Keratinocyte (primary cell): ENCODE data around the gene CASK. TPM values are rescaled to one million over a fixed set of nuclear protein-coding genes. Genes with fewer than 3 reads are reported as not detected.

ENCODE experiments used
- DNase-seq: peaks from one replicate; pipeline ENCODE4 v3.0.0-alpha.2; 2011; ENCODE audit warnings: low read depth, missing footprints, low spot score
- FAIRE-seq: peaks from 2 replicates; lab custom pipeline; 2011; peaks lifted over from hg19 to GRCh38; lab: Jason Lieb, UNC
- H2AFZ ChIP-seq: 2 replicates; pipeline ENCODE4 v1.6.0; 2012; ENCODE audit warnings: low read length, control low read depth, inconsistent platforms; ENCODE audit not compliant: control insufficient read depth
- H3K27ac ChIP-seq: 2 replicates; pipeline ENCODE4 v1.5.1; 2011; ENCODE audit warnings: low read length; ENCODE audit not compliant: control insufficient read depth, insufficient read depth
- H3K27me3 ChIP-seq: 3 replicates; pipeline ENCODE4 v1.6.0; 2011; ENCODE audit warnings: low read length; ENCODE audit not compliant: control insufficient read depth, insufficient read depth; ENCODE audit errors: extremely low read depth
- H3K36me3 ChIP-seq, 2 experiments: 2 replicates in 1 of 2; 3 replicates in 1 of 2; pipeline ENCODE4 v1.5.1; 2011; ENCODE audit warnings: low read length in 2 of 2, mild to moderate bottlenecking in 1 of 2; ENCODE audit not compliant: control insufficient read depth in 2 of 2, insufficient read depth in 2 of 2; ENCODE audit errors: extremely low read depth in 1 of 2
- H3K4me1 ChIP-seq: 3 replicates; pipeline ENCODE4 v1.5.1; 2011; ENCODE audit warnings: low read length; ENCODE audit not compliant: control insufficient read depth, insufficient read depth; ENCODE audit errors: extremely low read depth
- H3K4me2 ChIP-seq: 3 replicates; pipeline ENCODE4 v1.6.0; 2011; ENCODE audit warnings: low read depth, low read length; ENCODE audit not compliant: control insufficient read depth, insufficient read depth; ENCODE audit errors: extremely low read depth
- H3K4me3 ChIP-seq, 3 experiments: fragments of 200-600 bp in 1 of 3; sonication (generic) in 1 of 3; 2 replicates in 2 of 3; 3 replicates in 1 of 3; pipeline ENCODE4 v1.5.1; 2011 to 2016; ENCODE audit warnings: low read length in 3 of 3, mild to moderate bottlenecking in 3 of 3, control low read depth in 2 of 3, inconsistent platforms in 1 of 3, low read depth in 1 of 3, mixed read lengths in 1 of 3, mixed run types in 1 of 3, moderate library complexity in 1 of 3; ENCODE audit not compliant: control insufficient read depth in 2 of 3, insufficient read depth in 2 of 3; ENCODE audit errors: extremely low read depth in 1 of 3
- H3K79me2 ChIP-seq: 2 replicates; pipeline ENCODE4 v1.6.0; 2012; ENCODE audit warnings: low read length; ENCODE audit not compliant: control insufficient read depth, insufficient read depth
- H3K9ac ChIP-seq: 3 replicates; pipeline ENCODE4 v1.6.0; 2011; ENCODE audit warnings: low read length; ENCODE audit not compliant: control insufficient read depth, insufficient read depth; ENCODE audit errors: extremely low read depth
- H3K9me1 ChIP-seq: 3 replicates; pipeline ENCODE4 v1.6.0; 2011; ENCODE audit warnings: low read length; ENCODE audit not compliant: control insufficient read depth, insufficient read depth; ENCODE audit errors: extremely low read depth
- H3K9me3 ChIP-seq: 2 replicates; pipeline ENCODE4 v1.5.1; 2012; ENCODE audit warnings: low read depth, low read length; ENCODE audit not compliant: control insufficient read depth
- H4K20me1 ChIP-seq: 3 replicates; pipeline ENCODE4 v1.6.0; 2011; ENCODE audit warnings: low read length; ENCODE audit not compliant: control insufficient read depth, insufficient read depth; ENCODE audit errors: extremely low read depth
- CTCF ChIP-seq, 3 experiments: IDR thresholded peaks in 1 of 3; conservative IDR thresholded peaks in 1 of 3; optimal IDR thresholded peaks in 1 of 3; 2 replicates in 2 of 3; 3 replicates in 1 of 3; pipeline versions ENCODE3 to v1.5.1; 2011; ENCODE audit warnings: low read length in 3 of 3, mild to moderate bottlenecking in 3 of 3, moderate library complexity in 2 of 3, control low read depth in 1 of 3, inconsistent platforms in 1 of 3; ENCODE audit not compliant: insufficient read depth in 2 of 3; ENCODE audit errors: extremely low read depth in 1 of 3
- EZH2 ChIP-seq: IDR thresholded peaks from one replicate; pipeline ENCODE4 v1.6.1; 2012; ENCODE audit warnings: inconsistent platforms, mild to moderate bottlenecking, low read length, moderate library complexity
- dilution Hi-C: fragments of 300-500 bp; cut with MboI; formaldehyde crosslinking; loops from one replicate; pipeline ENCODE4 v1.7.0; 2020; ENCODE audit warnings: low sequenced_read_pairs; ENCODE audit not compliant: extremely low pct_ligation_motif_present
- polyA plus RNA-seq, 5 experiments: library from polyadenylated mRNA; depleted of rRNA in 3 of 5; stranded (reverse) in 3 of 5; stranded (forward) in 1 of 5; unstranded in 1 of 5; fragments of >200 nt; gene quantifications; 1 replicate in 1 of 5; 2 replicates in 3 of 5; 3 replicates in 1 of 5; pipeline versions ENCODE4 v1.2.1 to v1.2.3, GENCODE V29; 2011 to 2012; ENCODE audit warnings: missing spikeins in 2 of 5, low read depth in 1 of 5, low replicate concordance in 1 of 5

The CASK gene
- polyA plus RNA-seq, 1 donor (not counting 4 experiments of a cell fraction or from before 2014, with no cell fraction given): 33.7 TPM

GRCh38 chrX:41480508-41481260 is 442.7 kb downstream of the CASK start:
- FAIRE-seq (no peak), DNase-seq (no peak)
- Histone ChIP-seq H3K4me1 (no peaks in the 10 kb centered on the region), H3K36me3 (no peaks in the 10 kb centered on the region), H3K4me3 (no peak overlapping the region), H3K79me2 (no peaks in the 10 kb centered on the region), H3K27ac (no peak overlapping the region), H3K9me1 (no peaks in the 10 kb centered on the region), H3K4me2 (no peak overlapping the region), H2AFZ (no peak overlapping the region), H3K27me3 (no peaks in the 10 kb centered on the region), H4K20me1 (no peaks in the 10 kb centered on the region), H3K9me3 (no peaks in the 10 kb centered on the region), H3K9ac (no peak overlapping the region)
- no peak for TF ChIP-seq CTCF (optimal IDR thresholded peaks at IDR 0.05 in 1 of 3, IDR thresholded peaks at IDR 0.05 in 1 of 3, conservative IDR thresholded peaks at IDR 0.05 in 1 of 3; ENCODE audit: extremely low read depth in 1 of 3, insufficient read depth in 2 of 3, low read length in 3 of 3)
- no peak for TF ChIP-seq EZH2
- dilution Hi-C loops: no loop called here

- H3K36me3 ChIP-seq: no peaks in the 10 kb centered on the region
- no peak overlapping the region for H3K27ac ChIP-seq
These were observed 444.9 kb downstream of the CASK start for GRCh38 chrX:41478381-41478911.

More at GRCh38 chrX:41478381-41478911, 444.9 kb downstream of the CASK start:
- H3K4me3 ChIP-seq: no peak overlapping the region
- no peaks in the 10 kb centered on the region for H3K79me2 ChIP-seq
- FAIRE-seq: no peak
- H3K4me1 ChIP-seq: no peaks in the 10 kb centered on the region
- H3K9ac ChIP-seq: no peak overlapping the region
- H3K27me3 ChIP-seq: peaks cover 3% of the 10 kb centered on the region
- dilution Hi-C loops: no loop called here
- TF ChIP-seq EZH2 (no peak), CTCF (optimal IDR thresholded peaks at IDR 0.05 in 1 of 3, IDR thresholded peaks at IDR 0.05 in 1 of 3, conservative IDR thresholded peaks at IDR 0.05 in 1 of 3; ENCODE audit: extremely low read depth in 1 of 3, insufficient read depth in 2 of 3, low read length in 3 of 3) (no peak)
- H2AFZ ChIP-seq: no peak overlapping the region
- H4K20me1 ChIP-seq: no peaks in the 10 kb centered on the region
- H3K4me2 ChIP-seq: no peak overlapping the region
- no peak for DNase-seq
- H3K9me3 ChIP-seq: no peaks in the 10 kb centered on the region
- no peaks in the 10 kb centered on the region for H3K9me1 ChIP-seq
